HepG2 (cell line): Measurements from ENCODE around the gene SLC22A23. TPM values are rescaled to one million over a fixed set of nuclear protein-coding genes. Genes with fewer than 3 reads are reported as not detected.
A peak's percentile ranks its signal among the peaks of the same experiment; 100 is the strongest.

Experiments
- BHLHE40 ChIP-seq: IDR thresholded peaks from 2 replicates; pipeline ENCODE4 v1.6.1; 2011; ENCODE audit warnings: low read length, improper control_type of control experiment
- KLF15 ChIP-seq: sonication (generic); formaldehyde crosslinking; IDR thresholded peaks from 2 replicates; pipeline ENCODE4 v1.8.1; 2023; ENCODE audit warnings: borderline replicate concordance, mild to moderate bottlenecking, inconsistent platforms, missing genetic modification reagents, mixed read lengths
- MAFF ChIP-seq: IDR thresholded peaks from 2 replicates; pipeline ENCODE4 v1.6.1; 2011; ENCODE audit warnings: low read depth, low read length, improper control_type of control experiment
- MAX ChIP-seq: IDR thresholded peaks from 2 replicates; pipeline ENCODE4 v1.6.1; 2012; ENCODE audit warnings: inconsistent platforms
- MLXIP ChIP-seq: sonication (generic); formaldehyde crosslinking; IDR thresholded peaks from 2 replicates; pipeline ENCODE4 v1.9.0; 2021; ENCODE audit warnings: missing genetic modification reagents, borderline replicate concordance
- NCOR1 ChIP-seq: fragments of 200-600 bp; sonication (generic); IDR thresholded peaks from 2 replicates; pipeline ENCODE4 v1.7.0; 2017; ENCODE audit warnings: antibody characterized with exemption, low read length, borderline replicate concordance
- PAF1 ChIP-seq: IDR thresholded peaks from 2 replicates; pipeline ENCODE4 v1.6.1; 2016; ENCODE audit warnings: missing genetic modification reagents, missing compliant biosample characterization
- SOX13 ChIP-seq, 3 experiments: fragments of 450-650 bp in 1 of 3; sonication (generic) in 1 of 3; formaldehyde crosslinking in 1 of 3; IDR thresholded peaks in 2 of 3; conservative IDR thresholded peaks in 1 of 3; 2 replicates each; pipeline versions ENCODE4 v1.5.0 to v1.6.1; 2016 to 2020; ENCODE audit warnings: antibody characterized with exemption in 1 of 3, mild to moderate bottlenecking in 1 of 3, missing compliant biosample characterization in 1 of 3, missing genetic modification reagents in 1 of 3, moderate library complexity in 1 of 3
- YEATS2 ChIP-seq: sonication (generic); formaldehyde crosslinking; IDR thresholded peaks from 2 replicates; pipeline ENCODE4 v1.4.0; 2020; ENCODE audit warnings: missing genetic modification reagents, borderline replicate concordance
- ZNF230 ChIP-seq: sonication (generic); formaldehyde crosslinking; IDR thresholded peaks from 2 replicates; pipeline ENCODE4 v1.4.0; 2020; ENCODE audit warnings: mild to moderate bottlenecking, missing genetic modification reagents
- ZNF576 ChIP-seq: sonication (generic); formaldehyde crosslinking; IDR thresholded peaks from 2 replicates; pipeline ENCODE4 v1.4.0; 2020; ENCODE audit warnings: mild to moderate bottlenecking, missing genetic modification reagents
- ZNF75D ChIP-seq: sonication (generic); formaldehyde crosslinking; IDR thresholded peaks from 2 replicates; pipeline ENCODE4 v1.8.1; 2023; ENCODE audit warnings: missing genetic modification reagents, mild to moderate bottlenecking, borderline replicate concordance
- polyA plus RNA-seq, 8 experiments: library from polyadenylated mRNA; depleted of rRNA in 3 of 8; stranded (reverse) in 7 of 8; unstranded in 1 of 8; fragments of >200 nt; fragmentation: Illumina TruSeq in 4 of 8; extraction: Trizol in 4 of 8; gene quantifications; 2 replicates each; pipeline versions ENCODE4 v1.2.1 to v1.2.3, GENCODE V29; 2011 to 2016; ENCODE audit warnings: low read depth in 4 of 8, missing spikeins in 1 of 8, mixed read lengths in 1 of 8; ENCODE audit not compliant: insufficient read depth in 1 of 8
- total RNA-seq, 5 experiments: library from RNA; depleted of rRNA; stranded (reverse); fragments of >200 nt; fragmentation: Illumina TruSeq; extraction: Trizol; gene quantifications; 2 replicates each; pipeline ENCODE4 v1.2.3, GENCODE V29; 2016; ENCODE audit warnings: low read depth in 1 of 5
- TF ChIP-seq, protein P1 (sequence below): sonication (generic); formaldehyde crosslinking; IDR thresholded peaks from 2 replicates; pipeline ENCODE4 v1.5.0; 2020; ENCODE audit warnings: mild to moderate bottlenecking, missing genetic modification reagents
- TF ChIP-seq, protein P2 (sequence below): sonication (generic); formaldehyde crosslinking; IDR thresholded peaks from 2 replicates; pipeline ENCODE4 v1.4.0; 2020; ENCODE audit warnings: low read depth, missing genetic modification reagents
- TF ChIP-seq, protein P3 (sequence below): conservative IDR thresholded peaks from 2 replicates; pipeline ENCODE4 v1.6.1; 2018; ENCODE audit warnings: missing genetic modification reagents

SLC22A23 gene
- total and polyA plus RNA-seq, 2 of the 13 experiments (the other 11 are each of a cell fraction or from before 2014, with no cell fraction given): 11.8 to 17.5 TPM

DNA sequence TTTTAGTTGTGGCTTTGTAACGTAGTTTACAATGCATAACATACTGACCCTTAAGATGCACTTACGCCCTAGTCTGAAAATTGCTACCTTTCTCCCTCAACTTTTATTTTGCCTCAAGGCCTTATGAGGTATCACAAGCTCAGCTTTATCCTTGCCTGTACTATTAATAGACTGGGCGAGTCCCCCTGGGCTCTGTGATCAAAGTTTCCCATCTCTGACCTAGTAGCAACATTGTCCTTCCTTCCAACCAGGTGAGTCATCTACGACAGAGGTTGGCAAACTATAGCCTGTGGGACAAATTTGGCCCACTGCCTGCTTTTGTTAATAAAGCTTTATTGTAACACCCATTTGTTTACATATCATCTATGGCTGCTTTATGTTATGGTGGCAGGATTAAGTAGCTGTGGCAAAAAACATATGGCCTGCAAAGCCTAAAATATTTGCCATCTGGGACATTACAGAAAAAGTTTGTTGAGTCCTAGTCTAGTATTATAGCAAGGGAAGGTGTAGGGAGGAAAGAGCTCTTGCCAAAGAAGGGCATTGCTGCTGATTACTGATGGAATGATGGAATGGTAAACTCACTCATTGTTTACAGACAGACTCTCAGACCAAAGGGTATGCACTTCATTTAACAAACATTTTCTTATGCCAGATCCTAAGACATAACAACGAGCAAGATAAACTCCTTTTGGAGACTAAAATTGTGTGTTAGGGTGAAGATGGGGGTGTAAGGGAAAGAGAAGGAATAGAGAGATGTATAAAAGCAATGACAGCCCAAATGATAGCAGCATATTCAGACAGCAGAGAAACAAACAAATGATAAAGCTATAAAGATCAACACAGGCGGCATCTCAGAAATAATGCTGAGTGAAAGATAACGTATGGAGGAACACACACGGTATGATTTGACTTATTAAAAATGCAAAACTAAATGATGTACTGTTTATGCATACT, 74.2 kb downstream of the SLC22A23 start (continued):
- TF ChIP-seq ZNF75D (CRISPR knock-in tag): no peak
- no peak for TF ChIP-seq ZNF230
- 0 out of 2 replicates have a peak, but pooled peaks have one; percentile 14 for TF ChIP-seq MAX
- no peak for TF ChIP-seq BHLHE40
- TF ChIP-seq KLF15 (CRISPR knock-in tag): no peak
- no peak for TF ChIP-seq PAF1
- TF ChIP-seq YEATS2 (CRISPR knock-in tag): peak; percentile 17; the same call in 1 of the 2 replicates
- TF ChIP-seq, protein P1, sequence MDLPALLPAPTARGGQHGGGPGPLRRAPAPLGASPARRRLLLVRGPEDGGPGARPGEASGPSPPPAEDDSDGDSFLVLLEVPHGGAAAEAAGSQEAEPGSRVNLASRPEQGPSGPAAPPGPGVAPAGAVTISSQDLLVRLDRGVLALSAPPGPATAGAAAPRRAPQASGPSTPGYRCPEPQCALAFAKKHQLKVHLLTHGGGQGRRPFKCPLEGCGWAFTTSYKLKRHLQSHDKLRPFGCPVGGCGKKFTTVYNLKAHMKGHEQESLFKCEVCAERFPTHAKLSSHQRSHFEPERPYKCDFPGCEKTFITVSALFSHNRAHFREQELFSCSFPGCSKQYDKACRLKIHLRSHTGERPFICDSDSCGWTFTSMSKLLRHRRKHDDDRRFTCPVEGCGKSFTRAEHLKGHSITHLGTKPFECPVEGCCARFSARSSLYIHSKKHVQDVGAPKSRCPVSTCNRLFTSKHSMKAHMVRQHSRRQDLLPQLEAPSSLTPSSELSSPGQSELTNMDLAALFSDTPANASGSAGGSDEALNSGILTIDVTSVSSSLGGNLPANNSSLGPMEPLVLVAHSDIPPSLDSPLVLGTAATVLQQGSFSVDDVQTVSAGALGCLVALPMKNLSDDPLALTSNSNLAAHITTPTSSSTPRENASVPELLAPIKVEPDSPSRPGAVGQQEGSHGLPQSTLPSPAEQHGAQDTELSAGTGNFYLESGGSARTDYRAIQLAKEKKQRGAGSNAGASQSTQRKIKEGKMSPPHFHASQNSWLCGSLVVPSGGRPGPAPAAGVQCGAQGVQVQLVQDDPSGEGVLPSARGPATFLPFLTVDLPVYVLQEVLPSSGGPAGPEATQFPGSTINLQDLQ (CRISPR knock-in tag): no peak
- TF ChIP-seq NCOR1: peak; percentile 48; the same call in 1 of the 2 replicates
- TF ChIP-seq, protein P2, sequence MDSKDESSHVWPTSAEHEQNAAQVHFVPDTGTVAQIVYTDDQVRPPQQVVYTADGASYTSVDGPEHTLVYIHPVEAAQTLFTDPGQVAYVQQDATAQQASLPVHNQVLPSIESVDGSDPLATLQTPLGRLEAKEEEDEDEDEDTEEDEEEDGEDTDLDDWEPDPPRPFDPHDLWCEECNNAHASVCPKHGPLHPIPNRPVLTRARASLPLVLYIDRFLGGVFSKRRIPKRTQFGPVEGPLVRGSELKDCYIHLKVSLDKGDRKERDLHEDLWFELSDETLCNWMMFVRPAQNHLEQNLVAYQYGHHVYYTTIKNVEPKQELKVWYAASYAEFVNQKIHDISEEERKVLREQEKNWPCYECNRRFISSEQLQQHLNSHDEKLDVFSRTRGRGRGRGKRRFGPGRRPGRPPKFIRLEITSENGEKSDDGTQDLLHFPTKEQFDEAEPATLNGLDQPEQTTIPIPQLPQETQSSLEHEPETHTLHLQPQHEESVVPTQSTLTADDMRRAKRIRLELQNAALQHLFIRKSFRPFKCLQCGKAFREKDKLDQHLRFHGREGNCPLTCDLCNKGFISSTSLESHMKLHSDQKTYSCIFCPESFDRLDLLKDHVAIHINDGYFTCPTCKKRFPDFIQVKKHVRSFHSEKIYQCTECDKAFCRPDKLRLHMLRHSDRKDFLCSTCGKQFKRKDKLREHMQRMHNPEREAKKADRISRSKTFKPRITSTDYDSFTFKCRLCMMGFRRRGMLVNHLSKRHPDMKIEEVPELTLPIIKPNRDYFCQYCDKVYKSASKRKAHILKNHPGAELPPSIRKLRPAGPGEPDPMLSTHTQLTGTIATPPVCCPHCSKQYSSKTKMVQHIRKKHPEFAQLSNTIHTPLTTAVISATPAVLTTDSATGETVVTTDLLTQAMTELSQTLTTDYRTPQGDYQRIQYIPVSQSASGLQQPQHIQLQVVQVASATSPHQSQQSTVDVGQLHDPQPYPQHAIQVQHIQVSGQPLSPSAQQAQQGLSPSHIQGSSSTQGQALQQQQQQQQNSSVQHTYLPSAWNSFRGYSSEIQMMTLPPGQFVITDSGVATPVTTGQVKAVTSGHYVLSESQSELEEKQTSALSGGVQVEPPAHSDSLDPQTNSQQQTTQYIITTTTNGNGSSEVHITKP: no peak; the same call in 1 of the 2 replicates
- TF ChIP-seq SOX13 (IDR thresholded peaks at IDR 0.05): peak; percentile 56; the same call in 1 of the 2 replicates
- peak in 1 of 2 experiments; percentile 80; a peak in 2 of 4 replicates for TF ChIP-seq SOX13 (CRISPR knock-in tag; conservative IDR thresholded peaks at IDR 0.05 in 1 of 2, IDR thresholded peaks at IDR 0.05 in 1 of 2)
- no peak for TF ChIP-seq MLXIP (CRISPR knock-in tag)
- TF ChIP-seq MAFF: 0 out of 2 replicates have a peak, but pooled peaks have one; percentile 7
- TF ChIP-seq ZNF576 (CRISPR knock-in tag): no peak
- TF ChIP-seq, protein P3, sequence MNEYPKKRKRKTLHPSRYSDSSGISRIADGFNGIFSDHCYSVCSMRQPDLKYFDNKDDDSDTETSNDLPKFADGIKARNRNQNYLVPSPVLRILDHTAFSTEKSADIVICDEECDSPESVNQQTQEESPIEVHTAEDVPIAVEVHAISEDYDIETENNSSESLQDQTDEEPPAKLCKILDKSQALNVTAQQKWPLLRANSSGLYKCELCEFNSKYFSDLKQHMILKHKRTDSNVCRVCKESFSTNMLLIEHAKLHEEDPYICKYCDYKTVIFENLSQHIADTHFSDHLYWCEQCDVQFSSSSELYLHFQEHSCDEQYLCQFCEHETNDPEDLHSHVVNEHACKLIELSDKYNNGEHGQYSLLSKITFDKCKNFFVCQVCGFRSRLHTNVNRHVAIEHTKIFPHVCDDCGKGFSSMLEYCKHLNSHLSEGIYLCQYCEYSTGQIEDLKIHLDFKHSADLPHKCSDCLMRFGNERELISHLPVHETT (CRISPR knock-in tag): no peak
